ENCODE data around the gene HM13. TPM values are rescaled to one million over a fixed set of nuclear protein-coding genes. Genes with fewer than 3 reads are reported as not detected.
A peak's percentile ranks its signal among the peaks of the same experiment; 100 is the strongest.

HM13 gene
- total RNA-seq, 4 donors from 2014 or later = 38.4 to 86.0 (median 63.4) TPM

- WGBS, 2 donors (ENCODE audit: low coverage in 1 of 2) = 81 to 86% methylated on average over 7 to 21 of the region's 21 CpGs
- DNase-seq = no peak
- in situ Hi-C loops (cut with MboI; ENCODE audit: low pct_ligation_motif_present in 1 of 4, low pct_unique_long_range_greater_than_20kb in 1 of 4, low sequenced_read_pairs in 3 of 4) (loop anchor here in 2 of 4 donors (10.0 to 25.0 kb wide), 2 partner anchors 47 to 169 kb away; partner anchors contain the start of gene TPX2 (in 1 of the 2)), intact Hi-C loops (cut with DNase I; ENCODE audit: low total_unique reads) (no loop called here)
- Histone ChIP-seq H3K4me1 (peaks cover 11 to 49% (median 26%) of the 10 kb centered on the region in 4 donors), H3K4me3 (no peak overlapping the region), H3K27me3 (no peaks in the 10 kb centered on the region), H3K36me3 (peaks cover 0 to 8% (median 3%) of the 10 kb centered on the region in 4 donors), H3K9me3 (no peaks in the 10 kb centered on the region), H3K27ac (peak overlapping the region in 2 of 4 donors; percentile 6 to 73)
- TF ChIP-seq POLR2AphosphoS5 (IDR thresholded peaks at IDR 0.05) = no peak
- no peak for TF ChIP-seq POLR2A (IDR thresholded peaks at IDR 0.05)
- TF ChIP-seq CTCF (IDR thresholded peaks at IDR 0.05) = no peak
- no peak for TF ChIP-seq EP300 (IDR thresholded peaks at IDR 0.05; ENCODE audit: low read depth)
These were observed 53.9 kb downstream of the HM13 start for GRCh38 chr20:31568041-31568731.

DNA sequence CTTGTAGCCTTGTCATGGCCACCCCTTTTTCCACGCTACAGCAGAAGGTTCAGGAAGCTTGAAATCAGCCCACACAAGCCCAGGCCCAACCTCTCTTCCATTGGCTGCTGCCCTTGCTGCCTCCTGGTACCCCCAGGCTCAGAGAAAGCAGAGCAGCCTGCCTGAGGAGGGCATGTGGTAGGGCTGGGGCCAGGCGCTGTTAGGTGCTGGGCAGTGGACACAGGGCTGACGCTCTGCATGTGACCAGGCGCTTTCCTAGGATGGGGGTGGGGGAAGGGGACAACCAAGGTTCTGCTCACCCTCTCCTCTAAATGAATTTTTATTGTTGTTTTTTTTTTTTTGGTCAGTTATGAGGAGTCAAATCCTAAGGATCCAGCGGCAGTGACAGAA lies 54.5 kb downstream of the HM13 start:
- peaks cover 11 to 53% (median 31%) of the 10 kb centered on the region in 4 donors for H3K4me1 ChIP-seq
- in situ Hi-C loops (cut with MboI; ENCODE audit: low pct_ligation_motif_present in 1 of 4, low pct_unique_long_range_greater_than_20kb in 1 of 4, low sequenced_read_pairs in 3 of 4) = loop anchor here in 2 of 4 donors (10.0 to 25.0 kb wide), 2 partner anchors 46 to 169 kb away; partner anchors contain the start of gene TPX2 (in 1 of the 2)

DNA sequence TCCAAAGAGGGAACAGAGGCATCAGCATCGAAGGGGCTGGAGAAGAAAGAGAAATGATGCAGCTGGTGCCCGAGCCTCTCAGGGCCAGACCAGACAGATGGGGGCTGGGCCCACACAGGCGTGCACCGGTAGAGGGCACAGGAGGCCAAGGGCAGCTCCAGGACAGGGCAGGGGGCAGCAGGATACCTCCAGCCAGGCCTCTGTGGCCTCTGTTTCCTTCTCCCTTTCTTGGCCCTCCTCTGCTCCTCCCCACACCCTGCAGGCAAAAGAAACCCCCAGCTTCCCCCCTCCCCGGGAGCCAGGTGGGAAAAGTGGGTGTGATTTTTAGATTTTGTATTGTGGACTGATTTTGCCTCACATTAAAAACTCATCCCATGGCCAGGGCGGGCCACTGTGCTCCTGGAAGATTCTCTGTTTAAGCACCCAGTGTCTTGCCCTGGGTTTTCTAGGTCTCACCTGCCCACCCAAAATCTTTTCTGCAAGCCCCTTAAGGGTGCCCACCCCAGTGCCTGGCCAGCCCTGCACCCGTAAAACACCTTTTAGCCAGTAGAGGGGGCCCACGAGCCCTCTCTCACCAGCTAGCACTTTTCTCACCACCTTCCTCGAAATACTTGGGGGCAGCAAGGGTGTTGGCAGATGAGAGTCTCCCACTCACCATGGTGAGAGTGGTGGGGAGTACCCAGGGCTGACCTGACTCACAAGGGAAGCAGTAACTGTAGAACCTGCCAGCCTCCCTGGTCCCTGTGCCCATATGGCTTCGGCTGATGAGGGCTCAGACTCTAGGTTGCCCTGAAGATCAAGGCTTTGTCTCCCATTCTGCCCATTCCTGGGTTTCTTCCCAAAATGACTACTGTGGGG lies 55.1 kb downstream of the HM13 start:
- in situ Hi-C loops (cut with MboI; ENCODE audit: low pct_ligation_motif_present in 1 of 4, low pct_unique_long_range_greater_than_20kb in 1 of 4, low sequenced_read_pairs in 3 of 4) = loop anchor here in 2 of 4 donors (10.0 to 25.0 kb wide), 2 partner anchors 45 to 168 kb away; partner anchors contain the start of gene TPX2 (in 1 of the 2)
- Histone ChIP-seq H3K27ac (peak overlapping the region; percentile 61 to 97 (median 84)), H3K4me3 (no peak overlapping the region), H3K27me3 (no peaks in the 10 kb centered on the region), H3K4me1 (peaks cover 11 to 59% (median 34%) of the 10 kb centered on the region in 4 donors), H3K9me3 (no peaks in the 10 kb centered on the region), H3K36me3 (peaks cover 0 to 2% (median under 1%) of the 10 kb centered on the region in 4 donors)
- peak; percentile 64 for DNase-seq
- intact Hi-C loops (cut with DNase I; ENCODE audit: low total_unique reads) = no loop called here
- WGBS, 2 donors (ENCODE audit: low coverage in 1 of 2) = 31% methylated on average over 10 of the region's 10 CpGs; no CpG with 5 or more reads in 1 of the 2 donors
- TF ChIP-seq EP300 (IDR thresholded peaks at IDR 0.05; ENCODE audit: low read depth) (no peak), POLR2A (IDR thresholded peaks at IDR 0.05) (no peak), CTCF (IDR thresholded peaks at IDR 0.05) (peak; percentile 83 to 89 (median 86)), POLR2AphosphoS5 (IDR thresholded peaks at IDR 0.05) (peak in 1 of 3 donors; percentile 5)

More for the DNA sequence above, 54.5 kb downstream of the HM13 start:
- no peaks in the 10 kb centered on the region for H3K27me3 ChIP-seq
- TF ChIP-seq EP300 (IDR thresholded peaks at IDR 0.05; ENCODE audit: low read depth) = no peak
- no peak for TF ChIP-seq CTCF (IDR thresholded peaks at IDR 0.05)
- H3K9me3 ChIP-seq = no peaks in the 10 kb centered on the region
- peaks cover 0 to 8% (median 3%) of the 10 kb centered on the region in 4 donors for H3K36me3 ChIP-seq
- H3K4me3 ChIP-seq = no peak overlapping the region
- peak overlapping the region in 3 of 4 donors; percentile 6 to 97 (median 73) for H3K27ac ChIP-seq
- WGBS, 2 donors (ENCODE audit: low coverage in 1 of 2) = 80 to 90% methylated on average over 1 to 5 of the region's 5 CpGs
- intact Hi-C loops (cut with DNase I; ENCODE audit: low total_unique reads) = no loop called here
- no peak for DNase-seq

GRCh38 chr20:31570021-31570463 lies 55.8 kb downstream of the HM13 start:
- no peak for DNase-seq
- 66% methylated on average over 8 of the region's 8 CpGs; no CpG with 5 or more reads in 1 of the 2 donors for WGBS, 2 donors (ENCODE audit: low coverage in 1 of 2)

More at GRCh38 chr20:31570021-31570463, 55.8 kb downstream of the HM13 start:
- no peaks in the 10 kb centered on the region for H3K27me3 ChIP-seq
- in situ Hi-C loops (cut with MboI; ENCODE audit: low pct_ligation_motif_present in 1 of 4, low pct_unique_long_range_greater_than_20kb in 1 of 4, low sequenced_read_pairs in 3 of 4) = loop anchor here in 1 of 4 donors (25.0 kb wide), 1 partner anchor 167 kb away; the partner anchor contains the start of gene TPX2
- no peak for TF ChIP-seq POLR2AphosphoS5 (IDR thresholded peaks at IDR 0.05)
- no peak for TF ChIP-seq CTCF (IDR thresholded peaks at IDR 0.05)
- TF ChIP-seq EP300 (IDR thresholded peaks at IDR 0.05; ENCODE audit: low read depth) = no peak
- TF ChIP-seq POLR2A (IDR thresholded peaks at IDR 0.05) = no peak
- H3K9me3 ChIP-seq = no peaks in the 10 kb centered on the region
- H3K4me3 ChIP-seq = no peak overlapping the region
- H3K36me3 ChIP-seq = no peaks in the 10 kb centered on the region
- H3K4me1 ChIP-seq = peaks cover 11 to 63% (median 34%) of the 10 kb centered on the region in 4 donors
- intact Hi-C loops (cut with DNase I; ENCODE audit: low total_unique reads) = no loop called here
- peak overlapping the region; percentile 61 to 97 (median 84) for H3K27ac ChIP-seq

Data from transverse colon (tissue), 4 donors.